ENCODE results near the gene ACER2.
"Not testable (repeated sequence)": the region's sequence is repeated elsewhere in the genome, so short reads cannot be mapped to it uniquely, and the experiment has no call there.

ACER2 gene

DNA sequence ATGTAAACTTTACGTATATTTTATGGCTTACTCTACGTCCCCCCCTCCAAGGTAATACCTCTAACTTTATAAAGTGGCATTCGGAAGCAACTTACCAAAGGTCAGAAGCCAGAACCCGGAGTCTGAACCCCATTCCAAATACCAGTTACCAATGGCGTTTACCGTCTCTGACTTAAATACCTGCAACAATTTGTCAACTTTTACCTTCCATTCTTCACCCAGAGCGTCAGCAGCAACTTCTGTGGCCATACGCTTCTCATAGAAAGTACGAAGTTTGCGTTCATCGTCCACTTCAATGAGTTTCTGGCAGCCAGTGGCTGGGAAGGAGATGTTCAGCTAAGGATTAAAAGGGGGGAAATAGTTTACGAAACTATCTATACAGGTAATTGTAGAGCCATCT, 29.5 kb upstream of the ACER2 start:
- no peak for TF ChIP-seq POU6F1 (CRISPR knock-in tag; IDR thresholded peaks at IDR 0.05; ENCODE audit: borderline replicate concordance, low read depth)
- TF ChIP-seq ZFP3 (CRISPR knock-in tag; IDR thresholded peaks at IDR 0.05), result no peak
- no peak for TF ChIP-seq OSR1 (CRISPR knock-in tag; IDR thresholded peaks at IDR 0.05)
- TF ChIP-seq BACH2 (CRISPR knock-in tag; IDR thresholded peaks at IDR 0.05; ENCODE audit: borderline replicate concordance), result no peak
- TF ChIP-seq ZNF8 (CRISPR knock-in tag; IDR thresholded peaks at IDR 0.05), result no peak
- TF ChIP-seq RARB (CRISPR knock-in tag; IDR thresholded peaks at IDR 0.05), result no peak
- TF ChIP-seq SNAI2 (CRISPR knock-in tag; IDR thresholded peaks at IDR 0.05), result no peak
- TF ChIP-seq, protein P1, sequence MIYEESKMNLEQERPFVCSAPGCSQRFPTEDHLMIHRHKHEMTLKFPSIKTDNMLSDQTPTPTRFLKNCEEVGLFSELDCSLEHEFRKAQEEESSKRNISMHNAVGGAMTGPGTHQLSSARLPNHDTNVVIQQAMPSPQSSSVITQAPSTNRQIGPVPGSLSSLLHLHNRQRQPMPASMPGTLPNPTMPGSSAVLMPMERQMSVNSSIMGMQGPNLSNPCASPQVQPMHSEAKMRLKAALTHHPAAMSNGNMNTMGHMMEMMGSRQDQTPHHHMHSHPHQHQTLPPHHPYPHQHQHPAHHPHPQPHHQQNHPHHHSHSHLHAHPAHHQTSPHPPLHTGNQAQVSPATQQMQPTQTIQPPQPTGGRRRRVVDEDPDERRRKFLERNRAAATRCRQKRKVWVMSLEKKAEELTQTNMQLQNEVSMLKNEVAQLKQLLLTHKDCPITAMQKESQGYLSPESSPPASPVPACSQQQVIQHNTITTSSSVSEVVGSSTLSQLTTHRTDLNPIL (CRISPR knock-in tag; IDR thresholded peaks at IDR 0.05; ENCODE audit: low read depth), result no peak
- TF ChIP-seq ZNF70 (CRISPR knock-in tag; IDR thresholded peaks at IDR 0.05), result no peak
- no peak for TF ChIP-seq PPARA (CRISPR knock-in tag; IDR thresholded peaks at IDR 0.05; ENCODE audit: borderline replicate concordance)
- TF ChIP-seq ZFP30 (CRISPR knock-in tag; IDR thresholded peaks at IDR 0.05), result no peak
- TF ChIP-seq TOX (CRISPR knock-in tag; IDR thresholded peaks at IDR 0.05; ENCODE audit: borderline replicate concordance), result no peak
- TF ChIP-seq ARNTL (CRISPR knock-in tag; IDR thresholded peaks at IDR 0.05; ENCODE audit: borderline replicate concordance, low read depth), result no peak
- no peak for TF ChIP-seq ISL1 (CRISPR knock-in tag; IDR thresholded peaks at IDR 0.05)
- no peak for TF ChIP-seq ESRRG (CRISPR knock-in tag; IDR thresholded peaks at IDR 0.05)
- no peak for ATAC-seq

GRCh38 chr9:19379697-19380046, 29.1 kb upstream of the ACER2 start:
- TF ChIP-seq RARB (CRISPR knock-in tag; IDR thresholded peaks at IDR 0.05) (no peak), ZFP30 (CRISPR knock-in tag; IDR thresholded peaks at IDR 0.05) (no peak), TOX (CRISPR knock-in tag; IDR thresholded peaks at IDR 0.05; ENCODE audit: borderline replicate concordance) (no peak), OSR1 (CRISPR knock-in tag; IDR thresholded peaks at IDR 0.05) (no peak), ZNF565 (CRISPR knock-in tag; conservative IDR thresholded peaks at IDR 0.05; ENCODE audit: low read depth) (no peak), ESRRG (CRISPR knock-in tag; IDR thresholded peaks at IDR 0.05) (no peak)
- ATAC-seq, result peak; percentile 43

DNA sequence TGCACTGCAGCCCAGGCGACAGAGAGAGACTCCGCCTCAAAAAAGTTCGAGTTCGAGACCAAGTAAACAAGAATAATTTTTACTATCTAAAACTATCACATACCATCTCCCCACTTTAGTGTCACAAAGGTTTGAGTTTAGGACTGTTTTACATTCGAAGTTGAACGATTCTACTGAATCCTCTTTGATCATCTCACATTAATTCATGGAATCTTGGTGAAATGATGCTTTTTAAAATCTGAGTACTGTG, 28.1 kb upstream of the ACER2 start:
- ATAC-seq, result no peak
- TF ChIP-seq PPARA (CRISPR knock-in tag; IDR thresholded peaks at IDR 0.05; ENCODE audit: borderline replicate concordance) (no peak), CSRNP3 (CRISPR knock-in tag; IDR thresholded peaks at IDR 0.05) (no peak), ISL1 (CRISPR knock-in tag; IDR thresholded peaks at IDR 0.05) (no peak), ARNTL (CRISPR knock-in tag; IDR thresholded peaks at IDR 0.05; ENCODE audit: borderline replicate concordance, low read depth) (no peak), CSDC2 (CRISPR knock-in tag; IDR thresholded peaks at IDR 0.05) (no peak)

DNA sequence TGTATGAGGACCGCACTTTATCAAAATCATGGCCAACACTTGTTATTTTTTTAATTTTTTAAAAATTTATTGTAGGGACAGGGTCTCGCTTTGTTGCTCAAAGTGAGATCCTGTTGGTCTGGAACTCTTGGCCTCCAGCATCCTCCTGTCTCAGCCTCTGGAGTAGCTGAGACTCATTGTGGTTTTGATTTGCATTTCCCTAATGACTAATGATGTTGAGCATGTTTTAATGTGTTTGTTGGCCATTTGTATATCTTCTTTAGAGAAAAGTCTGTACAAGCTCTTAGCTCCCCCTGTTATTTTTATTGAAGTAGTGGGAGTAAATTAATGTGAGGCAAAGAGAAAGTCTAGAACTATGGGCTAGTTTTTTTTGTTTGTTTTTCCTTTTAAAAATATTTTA, 27.2 kb upstream of the ACER2 start:
- TF ChIP-seq GLIS3 (CRISPR knock-in tag; IDR thresholded peaks at IDR 0.05) (no peak), ARNTL (CRISPR knock-in tag; IDR thresholded peaks at IDR 0.05; ENCODE audit: borderline replicate concordance, low read depth) (no peak), TCF4 (CRISPR knock-in tag; IDR thresholded peaks at IDR 0.05; ENCODE audit: borderline replicate concordance) (no peak), CSRNP3 (CRISPR knock-in tag; IDR thresholded peaks at IDR 0.05) (no peak), OSR1 (CRISPR knock-in tag; IDR thresholded peaks at IDR 0.05) (no peak)
- no peak for ATAC-seq

- ATAC-seq, result not testable (repeated sequence)
These were observed 23.6 kb upstream of the ACER2 start for GRCh38 chr9:19385212-19385611.

Data from SK-N-SH treated with all-trans-retinoic acid at 6 μM for 48 hours (cell line).